ENCODE data around the gene EXOC3. TPM values are rescaled to one million over a fixed set of nuclear protein-coding genes. Genes with fewer than 3 reads are reported as not detected.

The EXOC3 gene
- total RNA-seq, 4 donors from 2014 or later, result 32.4 to 84.8 (median 49.2) TPM

- no peak for TF ChIP-seq CTCF (IDR thresholded peaks at IDR 0.05; ENCODE audit: low read depth)
Measured at GRCh38 chr5:504326-505154, 61.6 kb downstream of the EXOC3 start.

GRCh38 chr5:505951-506525, 63.1 kb downstream of the EXOC3 start:
- TF ChIP-seq CTCF (IDR thresholded peaks at IDR 0.05; ENCODE audit: low read depth), result no peak

GRCh38 chr5:509611-510185, 66.7 kb downstream of the EXOC3 start:
- no peak for TF ChIP-seq CTCF (IDR thresholded peaks at IDR 0.05; ENCODE audit: low read depth)

- no peak for TF ChIP-seq CTCF (IDR thresholded peaks at IDR 0.05; ENCODE audit: low read depth)
Measured at GRCh38 chr5:510521-510920, 67.5 kb downstream of the EXOC3 start.

GRCh38 chr5:511476-511875, 68.5 kb downstream of the EXOC3 start:
- TF ChIP-seq CTCF (IDR thresholded peaks at IDR 0.05; ENCODE audit: low read depth), result no peak

- TF ChIP-seq CTCF (IDR thresholded peaks at IDR 0.05; ENCODE audit: low read depth), result no peak
Measured at GRCh38 chr5:513216-514100, 70.5 kb downstream of the EXOC3 start.
